Nephron progenitor cell (in vitro differentiated cells): ENCODE measurements around the gene ZNF311.
"Not testable (repeated sequence)": the region's sequence is repeated elsewhere in the genome, so short reads cannot be mapped to it uniquely, and the experiment has no call there.

Source experiments
- DNase-seq: peaks from one replicate; pipeline ENCODE4 v3.0.0; 2021
- H3K27ac Mint-ChIP-seq: 2 replicates; pipeline ENCODE4 v1.8.0; 2021; ENCODE audit warnings: mild to moderate bottlenecking, moderate library complexity, mixed read lengths
- H3K27me3 Mint-ChIP-seq: 2 replicates; pipeline ENCODE4 v1.8.0; 2021; ENCODE audit warnings: mild to moderate bottlenecking, low read depth, mixed read lengths; ENCODE audit not compliant: poor library complexity
- H3K36me3 Mint-ChIP-seq: 2 replicates; pipeline ENCODE4 v1.8.0; 2021; ENCODE audit warnings: low read depth, mixed read lengths
- H3K4me1 Mint-ChIP-seq: 2 replicates; pipeline ENCODE4 v1.8.0; 2021; ENCODE audit warnings: mixed read lengths
- H3K4me3 Mint-ChIP-seq: 2 replicates; pipeline ENCODE4 v1.8.0; 2021; ENCODE audit warnings: mild to moderate bottlenecking, moderate library complexity, mixed read lengths
- H3K9me3 Mint-ChIP-seq: 2 replicates; pipeline ENCODE4 v1.8.0; 2021; ENCODE audit warnings: mild to moderate bottlenecking, moderate library complexity, mixed read lengths
- TF ChIP-seq, protein P1 (sequence below): fragments of 200-600 bp; sonication (generic); IDR thresholded peaks from 2 replicates; pipeline ENCODE4 v1.5.0; 2021; ENCODE audit warnings: antibody characterized with exemption

ZNF311 gene

DNA sequence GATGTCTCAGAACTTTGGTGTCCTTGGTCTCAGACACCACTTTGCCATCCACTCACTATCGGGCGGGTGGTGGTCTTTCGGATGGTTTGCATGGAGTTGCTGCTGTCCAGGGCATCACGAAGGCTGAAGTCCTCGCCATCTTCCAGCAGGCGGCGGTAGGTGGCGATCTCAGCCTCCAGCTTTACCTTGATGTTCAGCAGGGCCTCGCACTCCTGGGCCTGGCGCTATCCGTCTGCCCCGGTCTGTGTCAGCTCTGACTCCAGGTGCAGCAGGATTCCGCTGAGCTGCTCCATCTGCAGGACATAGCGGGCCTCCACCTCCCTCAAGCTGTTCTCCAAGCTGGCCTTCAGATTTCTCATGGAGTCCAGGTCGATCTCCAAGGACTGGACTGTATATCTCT, 36.0 kb downstream of the ZNF311 start:
- peaks cover 13% of the 10 kb centered on the region for H3K4me1 Mint-ChIP-seq
- peaks cover 48% of the 10 kb centered on the region for H3K36me3 Mint-ChIP-seq
- no peak overlapping the region for H3K4me3 Mint-ChIP-seq
- TF ChIP-seq, protein P1, sequence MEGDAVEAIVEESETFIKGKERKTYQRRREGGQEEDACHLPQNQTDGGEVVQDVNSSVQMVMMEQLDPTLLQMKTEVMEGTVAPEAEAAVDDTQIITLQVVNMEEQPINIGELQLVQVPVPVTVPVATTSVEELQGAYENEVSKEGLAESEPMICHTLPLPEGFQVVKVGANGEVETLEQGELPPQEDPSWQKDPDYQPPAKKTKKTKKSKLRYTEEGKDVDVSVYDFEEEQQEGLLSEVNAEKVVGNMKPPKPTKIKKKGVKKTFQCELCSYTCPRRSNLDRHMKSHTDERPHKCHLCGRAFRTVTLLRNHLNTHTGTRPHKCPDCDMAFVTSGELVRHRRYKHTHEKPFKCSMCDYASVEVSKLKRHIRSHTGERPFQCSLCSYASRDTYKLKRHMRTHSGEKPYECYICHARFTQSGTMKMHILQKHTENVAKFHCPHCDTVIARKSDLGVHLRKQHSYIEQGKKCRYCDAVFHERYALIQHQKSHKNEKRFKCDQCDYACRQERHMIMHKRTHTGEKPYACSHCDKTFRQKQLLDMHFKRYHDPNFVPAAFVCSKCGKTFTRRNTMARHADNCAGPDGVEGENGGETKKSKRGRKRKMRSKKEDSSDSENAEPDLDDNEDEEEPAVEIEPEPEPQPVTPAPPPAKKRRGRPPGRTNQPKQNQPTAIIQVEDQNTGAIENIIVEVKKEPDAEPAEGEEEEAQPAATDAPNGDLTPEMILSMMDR, result no peak
- DNase-seq, result no peak
- H3K9me3 Mint-ChIP-seq, result peaks cover 57% of the 10 kb centered on the region
- no peak overlapping the region for H3K27ac Mint-ChIP-seq
- H3K27me3 Mint-ChIP-seq, result peaks cover 8% of the 10 kb centered on the region

DNA sequence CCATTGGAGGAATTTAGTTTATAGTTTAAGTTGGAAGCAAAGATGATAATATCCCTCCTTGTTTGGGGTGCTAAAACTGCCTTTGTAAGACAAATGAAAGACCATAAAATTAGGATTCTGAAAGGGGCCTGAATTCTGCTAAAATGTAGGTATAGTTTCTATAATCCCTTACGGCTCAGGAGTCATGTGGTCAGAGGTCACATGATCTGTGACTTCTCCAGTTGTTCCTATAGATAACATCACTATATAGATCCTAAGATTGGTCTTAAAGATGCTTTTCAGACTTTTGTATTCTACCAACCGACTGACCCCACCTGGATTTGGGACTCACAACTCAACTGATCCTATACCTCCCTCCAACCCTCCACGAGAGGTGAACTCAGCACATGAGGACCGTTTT, 36.6 kb downstream of the ZNF311 start:
- TF ChIP-seq, protein P1, result no peak
- H3K27ac Mint-ChIP-seq, result no peak overlapping the region
- H3K36me3 Mint-ChIP-seq, result peaks cover 49% of the 10 kb centered on the region
- peaks cover 8% of the 10 kb centered on the region for H3K27me3 Mint-ChIP-seq
- no peak overlapping the region for H3K4me3 Mint-ChIP-seq
- peaks cover 61% of the 10 kb centered on the region for H3K9me3 Mint-ChIP-seq
- peaks cover 8% of the 10 kb centered on the region for H3K4me1 Mint-ChIP-seq
- DNase-seq, result no peak

DNA sequence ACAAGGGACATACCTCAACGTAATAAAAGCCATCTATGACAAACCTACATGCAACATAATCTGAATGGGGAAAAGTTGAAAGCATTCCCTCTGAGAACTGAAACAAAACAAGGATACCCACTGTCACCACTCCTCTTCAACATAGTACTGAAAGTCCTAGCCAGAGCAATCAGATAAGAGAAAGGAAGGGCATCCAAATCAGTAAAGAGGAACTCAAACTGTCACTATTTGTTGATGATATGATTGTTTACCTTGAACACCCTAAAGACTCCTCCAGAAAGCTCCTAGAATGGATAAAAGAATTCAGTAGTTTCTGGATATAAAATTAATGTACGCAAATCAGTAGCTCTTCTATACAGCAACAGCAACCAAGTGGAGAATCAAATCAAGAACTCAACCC, 39.4 kb downstream of the ZNF311 start:
- Mint-ChIP-seq H3K36me3 (peaks cover 61% of the 10 kb centered on the region), H3K4me3 (no peak overlapping the region), H3K27me3 (peaks cover 18% of the 10 kb centered on the region), H3K27ac (no peak overlapping the region), H3K9me3 (peaks cover 86% of the 10 kb centered on the region), H3K4me1 (peaks cover 6% of the 10 kb centered on the region)
- TF ChIP-seq, protein P1, result no peak
- DNase-seq, result no peak

DNA sequence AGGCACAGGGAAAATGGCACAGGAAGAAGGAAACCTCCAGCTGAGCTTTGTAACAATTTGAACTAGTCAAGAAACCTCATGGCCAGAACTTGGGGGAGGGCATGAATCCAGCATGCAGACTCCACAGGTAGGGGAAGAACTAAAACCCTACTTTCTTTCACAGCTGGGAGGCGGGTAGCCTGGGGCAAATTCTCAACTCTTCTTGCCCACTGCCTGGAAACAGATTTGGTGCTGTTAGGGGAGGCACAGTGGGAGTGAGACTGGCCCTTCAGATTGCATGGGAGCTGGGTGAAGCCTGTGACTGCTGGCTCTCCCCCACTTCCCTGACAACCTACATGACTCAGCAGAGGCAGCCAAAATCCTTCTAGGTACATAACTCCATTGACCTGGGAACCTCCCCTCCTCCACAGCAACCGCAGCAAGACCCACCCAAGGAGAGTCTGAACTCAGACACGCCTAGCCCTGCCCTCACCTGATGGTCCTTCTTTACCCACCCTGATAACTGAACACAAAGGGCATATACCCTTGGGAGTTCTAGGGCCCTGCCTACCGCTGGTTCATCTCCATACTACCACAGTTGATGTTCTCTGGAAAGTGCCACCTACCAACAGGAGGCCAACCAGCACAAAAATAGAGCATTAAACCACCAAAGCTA, 44.1 kb downstream of the ZNF311 start:
- no peak overlapping the region for H3K27ac Mint-ChIP-seq
- peaks cover 68% of the 10 kb centered on the region for H3K9me3 Mint-ChIP-seq
- no peak overlapping the region for H3K4me3 Mint-ChIP-seq
- no peak for DNase-seq
- H3K4me1 Mint-ChIP-seq, result peaks cover 16% of the 10 kb centered on the region
- peaks cover 49% of the 10 kb centered on the region for H3K36me3 Mint-ChIP-seq
- H3K27me3 Mint-ChIP-seq, result peaks cover 15% of the 10 kb centered on the region
- TF ChIP-seq, protein P1, result no peak

DNA sequence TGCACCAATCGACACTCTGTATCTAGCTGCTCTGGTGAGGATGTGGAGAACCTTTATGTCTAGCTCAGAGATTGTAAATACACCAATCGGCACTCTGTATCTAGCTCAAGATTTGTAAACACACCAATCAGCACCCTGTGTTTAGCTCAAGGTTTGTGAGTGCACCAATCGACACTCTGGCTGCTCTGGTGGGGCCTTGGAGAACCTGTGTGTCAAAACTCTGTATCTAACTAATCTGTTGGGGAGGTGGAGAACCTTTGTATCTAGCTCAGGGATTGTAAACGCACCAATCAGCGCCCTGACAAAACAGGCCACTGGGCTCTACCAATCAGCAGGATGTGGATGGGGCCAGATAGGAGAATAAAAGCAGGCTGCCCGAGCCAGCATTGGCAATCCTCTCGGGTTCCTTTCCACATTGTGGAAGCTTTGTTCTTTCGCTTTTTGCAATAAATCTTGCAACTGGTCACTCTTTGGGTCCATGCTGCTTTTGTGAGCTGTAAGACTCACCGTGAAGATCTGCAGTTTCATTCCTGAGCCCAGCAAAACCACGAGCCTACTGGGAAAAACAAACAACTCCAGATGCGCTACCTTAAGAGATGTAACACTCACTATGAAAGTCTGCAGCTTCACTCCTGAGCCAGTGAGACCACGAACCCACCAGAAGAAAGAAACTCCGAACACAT, 46.4 kb downstream of the ZNF311 start:
- H3K4me3 Mint-ChIP-seq, DNase-seq: not testable (repeated sequence)
- Mint-ChIP-seq H3K27me3 (peaks cover 15% of the 10 kb centered on the region), H3K36me3 (peaks cover 31% of the 10 kb centered on the region), H3K9me3 (peaks cover 51% of the 10 kb centered on the region), H3K4me1 (peaks cover 23% of the 10 kb centered on the region), H3K27ac (peak overlapping the region; percentile 81)

DNA sequence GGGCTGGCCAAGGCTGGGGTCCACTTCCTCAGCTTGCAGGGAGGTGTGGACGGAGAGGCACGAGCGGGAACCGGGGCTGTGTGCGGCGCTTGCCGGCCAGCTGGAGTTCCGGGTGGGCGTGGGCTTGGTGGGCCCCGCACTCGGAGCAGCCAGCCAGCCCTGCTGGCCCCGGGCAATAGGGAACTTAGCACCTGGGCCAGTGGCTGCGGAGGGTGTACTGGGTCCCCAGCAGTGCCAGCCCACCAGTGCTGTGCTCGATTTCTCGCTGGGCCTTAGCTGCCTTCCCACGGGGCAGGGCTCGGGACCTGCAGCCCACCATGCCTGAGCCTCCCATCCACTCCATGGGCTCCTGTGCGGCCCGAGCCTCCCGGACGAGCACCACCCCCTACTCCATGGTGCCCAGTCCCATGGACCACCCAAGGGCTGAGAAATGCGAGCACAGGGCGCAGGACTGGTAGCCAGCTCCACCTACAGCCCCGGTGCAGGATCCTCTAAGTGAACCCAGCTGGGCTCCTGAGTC, 47.3 kb downstream of the ZNF311 start:
- peaks cover 28% of the 10 kb centered on the region for H3K4me1 Mint-ChIP-seq
- DNase-seq, H3K27ac Mint-ChIP-seq, H3K4me3 Mint-ChIP-seq: not testable (repeated sequence)
- peaks cover 42% of the 10 kb centered on the region for H3K9me3 Mint-ChIP-seq
- peaks cover 19% of the 10 kb centered on the region for H3K27me3 Mint-ChIP-seq
- peaks cover 31% of the 10 kb centered on the region for H3K36me3 Mint-ChIP-seq
